Liver (tissue), 9 donors: ENCODE data around the gene BTN3A1. TPM values are rescaled to one million over a fixed set of nuclear protein-coding genes. Genes with fewer than 3 reads are reported as not detected.
"Not testable (repeated sequence)": the region's sequence is repeated elsewhere in the genome, so short reads cannot be mapped to it uniquely, and the experiment has no call there.

ENCODE experiments used
- DNase-seq: peaks from one replicate; pipeline ENCODE4 v3.0.0-alpha.2; 2017; ENCODE audit warnings: low spot score
- H3K27ac ChIP-seq, 2 donors: one replicate each; pipeline ENCODE4 v1.7.0; 2013; ENCODE audit warnings: inconsistent platforms in 2 of 2, low read length in 2 of 2, control low read depth in 1 of 2, low read depth in 1 of 2, mild to moderate bottlenecking in 1 of 2
- H3K27me3 ChIP-seq, 4 donors: one replicate each; pipeline versions ENCODE4 v1.6.1 to v1.7.0; 2013; ENCODE audit warnings: low read length in 3 of 4, inconsistent platforms in 1 of 4, mild to moderate bottlenecking in 1 of 4, moderate library complexity in 1 of 4; ENCODE audit not compliant: control insufficient read depth in 4 of 4, insufficient read depth in 4 of 4
- H3K36me3 ChIP-seq, 4 donors: one replicate each; pipeline versions ENCODE4 v1.6.1 to v1.7.0; 2013; ENCODE audit warnings: low read length in 3 of 4, mild to moderate bottlenecking in 3 of 4, low read depth in 1 of 4, moderate library complexity in 1 of 4; ENCODE audit not compliant: control insufficient read depth in 4 of 4, insufficient read depth in 3 of 4
- H3K4me1 ChIP-seq, 4 donors: one replicate each; pipeline versions ENCODE4 v1.6.1 to v1.7.0; 2013; ENCODE audit warnings: low read length in 3 of 4, mild to moderate bottlenecking in 3 of 4, moderate library complexity in 1 of 4; ENCODE audit not compliant: control insufficient read depth in 4 of 4, insufficient read depth in 4 of 4
- H3K4me3 ChIP-seq, 3 donors: one replicate each; pipeline versions ENCODE4 v1.6.1 to v1.7.0; 2013; ENCODE audit warnings: low read length in 3 of 3, control low read depth in 1 of 3, low read depth in 1 of 3, mild to moderate bottlenecking in 1 of 3
- H3K9ac ChIP-seq, 2 donors: one replicate each; pipeline ENCODE4 v1.7.0; 2013; ENCODE audit warnings: low read length in 2 of 2, mild to moderate bottlenecking in 2 of 2, moderate library complexity in 2 of 2, control low read depth in 1 of 2, low read depth in 1 of 2
- H3K9me3 ChIP-seq, 4 donors: one replicate each; pipeline versions ENCODE4 v1.6.1 to v1.7.0; 2013; ENCODE audit warnings: low read length in 3 of 4; ENCODE audit not compliant: control insufficient read depth in 4 of 4
- FOXA1 ChIP-seq: IDR thresholded peaks from 2 replicates; pipeline ENCODE4 v1.6.1; 2016; ENCODE audit warnings: antibody characterized with exemption
- HNF4A ChIP-seq, 2 donors: conservative IDR thresholded peaks; 2 replicates each; pipeline ENCODE4 v1.6.1; 2016; ENCODE audit warnings: antibody characterized with exemption in 2 of 2, mild to moderate bottlenecking in 2 of 2
- RXRA ChIP-seq, 2 donors: IDR thresholded peaks; 2 replicates each; pipeline ENCODE4 v1.6.1; 2017 to 2018; ENCODE audit warnings: antibody characterized with exemption in 2 of 2, mild to moderate bottlenecking in 1 of 2
- SP1 ChIP-seq: IDR thresholded peaks from 2 replicates; pipeline ENCODE4 v1.6.1; 2018; ENCODE audit warnings: antibody characterized with exemption, mild to moderate bottlenecking
- YY1 ChIP-seq: IDR thresholded peaks from 2 replicates; pipeline ENCODE4 v1.6.1; 2016; ENCODE audit warnings: antibody characterized with exemption, mild to moderate bottlenecking
- WGBS: extraction: QIAGEN DNeasy Blood & Tissue Kit; methylation state at CpG from one replicate; pipeline ENCODE4 v1.1.7; 2013; 5-methylcytosine and 5-hydroxymethylcytosine counted together
- polyA plus RNA-seq, 2 donors: library from polyadenylated mRNA; stranded (reverse) in 1 of 2; unstranded in 1 of 2; fragments of 200-250 nt in 1 of 2; fragments of >200 nt in 1 of 2; fragmentation: Nextera tagmentation in 1 of 2; extraction: Ambion mirVana in 1 of 2; gene quantifications; one replicate each; pipeline versions ENCODE4 v1.2.1 to v1.2.3, GENCODE V29; 2013 to 2015
- total RNA-seq, 2 donors: library from RNA; depleted of rRNA; stranded (reverse); fragments of >200 nt; gene quantifications; one replicate each; pipeline ENCODE4 v1.2.3, GENCODE V29; 2014
- TF ChIP-seq, protein P1 (sequence below): IDR thresholded peaks from 2 replicates; pipeline ENCODE4 v1.6.1; 2016; ENCODE audit warnings: antibody characterized with exemption
- TF ChIP-seq, protein P2 (sequence below): IDR thresholded peaks from 2 replicates; pipeline ENCODE4 v1.6.1; 2016; ENCODE audit warnings: antibody characterized with exemption, mild to moderate bottlenecking
- donor health status: healthy.
- donor health status: healthy.
- donor health status: healthy.
- donor health status: healthy.
- donor health status: healthy.

Gene BTN3A1
- total and polyA plus RNA-seq, 4 donors, result 2.3 to 17.1 (median 6.3) TPM

DNA sequence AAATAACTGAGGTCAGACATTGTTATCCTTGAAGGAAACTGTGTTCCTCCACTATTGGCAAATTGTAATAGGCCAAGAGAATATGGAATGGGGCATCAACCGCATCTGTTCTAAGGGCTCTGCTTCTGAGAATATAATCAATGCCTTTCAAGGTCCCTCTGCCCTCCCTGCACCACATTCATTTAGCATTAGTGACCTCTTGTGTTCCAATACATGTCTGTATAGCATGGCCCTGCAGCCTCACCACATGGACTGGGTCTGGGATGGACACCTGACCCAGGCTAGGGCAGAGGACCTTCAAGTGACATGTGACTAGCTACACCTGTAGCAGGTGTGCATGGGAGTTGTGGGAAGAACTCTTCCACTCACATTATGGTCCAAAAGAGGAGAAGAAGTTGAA is 14.2 kb downstream of the BTN3A1 start:
- 95% methylated on average over 1 of the region's 1 CpG for WGBS
- TF ChIP-seq, protein P1, sequence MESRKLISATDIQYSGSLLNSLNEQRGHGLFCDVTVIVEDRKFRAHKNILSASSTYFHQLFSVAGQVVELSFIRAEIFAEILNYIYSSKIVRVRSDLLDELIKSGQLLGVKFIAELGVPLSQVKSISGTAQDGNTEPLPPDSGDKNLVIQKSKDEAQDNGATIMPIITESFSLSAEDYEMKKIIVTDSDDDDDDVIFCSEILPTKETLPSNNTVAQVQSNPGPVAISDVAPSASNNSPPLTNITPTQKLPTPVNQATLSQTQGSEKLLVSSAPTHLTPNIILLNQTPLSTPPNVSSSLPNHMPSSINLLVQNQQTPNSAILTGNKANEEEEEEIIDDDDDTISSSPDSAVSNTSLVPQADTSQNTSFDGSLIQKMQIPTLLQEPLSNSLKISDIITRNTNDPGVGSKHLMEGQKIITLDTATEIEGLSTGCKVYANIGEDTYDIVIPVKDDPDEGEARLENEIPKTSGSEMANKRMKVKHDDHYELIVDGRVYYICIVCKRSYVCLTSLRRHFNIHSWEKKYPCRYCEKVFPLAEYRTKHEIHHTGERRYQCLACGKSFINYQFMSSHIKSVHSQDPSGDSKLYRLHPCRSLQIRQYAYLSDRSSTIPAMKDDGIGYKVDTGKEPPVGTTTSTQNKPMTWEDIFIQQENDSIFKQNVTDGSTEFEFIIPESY, result no peak
- no peak for TF ChIP-seq FOXA1
- TF ChIP-seq RXRA (IDR thresholded peaks at IDR 0.05), result no peak
- TF ChIP-seq, protein P2, sequence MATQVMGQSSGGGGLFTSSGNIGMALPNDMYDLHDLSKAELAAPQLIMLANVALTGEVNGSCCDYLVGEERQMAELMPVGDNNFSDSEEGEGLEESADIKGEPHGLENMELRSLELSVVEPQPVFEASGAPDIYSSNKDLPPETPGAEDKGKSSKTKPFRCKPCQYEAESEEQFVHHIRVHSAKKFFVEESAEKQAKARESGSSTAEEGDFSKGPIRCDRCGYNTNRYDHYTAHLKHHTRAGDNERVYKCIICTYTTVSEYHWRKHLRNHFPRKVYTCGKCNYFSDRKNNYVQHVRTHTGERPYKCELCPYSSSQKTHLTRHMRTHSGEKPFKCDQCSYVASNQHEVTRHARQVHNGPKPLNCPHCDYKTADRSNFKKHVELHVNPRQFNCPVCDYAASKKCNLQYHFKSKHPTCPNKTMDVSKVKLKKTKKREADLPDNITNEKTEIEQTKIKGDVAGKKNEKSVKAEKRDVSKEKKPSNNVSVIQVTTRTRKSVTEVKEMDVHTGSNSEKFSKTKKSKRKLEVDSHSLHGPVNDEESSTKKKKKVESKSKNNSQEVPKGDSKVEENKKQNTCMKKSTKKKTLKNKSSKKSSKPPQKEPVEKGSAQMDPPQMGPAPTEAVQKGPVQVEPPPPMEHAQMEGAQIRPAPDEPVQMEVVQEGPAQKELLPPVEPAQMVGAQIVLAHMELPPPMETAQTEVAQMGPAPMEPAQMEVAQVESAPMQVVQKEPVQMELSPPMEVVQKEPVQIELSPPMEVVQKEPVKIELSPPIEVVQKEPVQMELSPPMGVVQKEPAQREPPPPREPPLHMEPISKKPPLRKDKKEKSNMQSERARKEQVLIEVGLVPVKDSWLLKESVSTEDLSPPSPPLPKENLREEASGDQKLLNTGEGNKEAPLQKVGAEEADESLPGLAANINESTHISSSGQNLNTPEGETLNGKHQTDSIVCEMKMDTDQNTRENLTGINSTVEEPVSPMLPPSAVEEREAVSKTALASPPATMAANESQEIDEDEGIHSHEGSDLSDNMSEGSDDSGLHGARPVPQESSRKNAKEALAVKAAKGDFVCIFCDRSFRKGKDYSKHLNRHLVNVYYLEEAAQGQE, result no peak
- TF ChIP-seq YY1, result no peak
- TF ChIP-seq HNF4A (conservative IDR thresholded peaks at IDR 0.05), result no peak
- H3K4me3 ChIP-seq, result no peak overlapping the region
- H3K36me3 ChIP-seq, result peaks cover 5 to 16% (median 9%) of the 10 kb centered on the region in 4 donors
- DNase-seq, result no peak
- no peak overlapping the region for H3K9ac ChIP-seq
- no peak overlapping the region for H3K27ac ChIP-seq
- peaks cover 0 to 3% (median 1%) of the 10 kb centered on the region in 4 donors for H3K9me3 ChIP-seq
- peaks cover 0 to 4% (median 0%) of the 10 kb centered on the region in 4 donors for H3K4me1 ChIP-seq
- H3K27me3 ChIP-seq, result no peaks in the 10 kb centered on the region

DNA sequence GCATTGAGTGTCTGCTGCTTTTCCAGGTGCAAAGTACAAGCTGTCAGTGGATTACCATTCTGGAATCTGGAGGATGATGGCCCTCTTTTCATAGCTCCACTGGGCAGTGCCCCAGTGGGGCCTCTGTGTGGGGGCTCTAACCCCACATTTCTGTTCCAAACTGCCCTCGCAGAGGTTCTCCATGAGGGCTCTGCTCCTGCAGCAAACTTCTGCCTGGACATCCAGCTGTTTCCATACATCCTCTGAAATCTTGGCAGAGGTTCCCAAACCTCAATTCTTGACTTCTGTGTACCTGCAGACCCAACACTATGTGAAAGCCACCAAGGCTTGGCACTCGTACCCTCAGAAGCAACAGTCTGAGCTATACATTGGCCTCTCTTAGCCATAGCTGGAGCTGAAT is 16.0 kb downstream of the BTN3A1 start:
- 97% methylated on average over 2 of the region's 2 CpGs for WGBS

DNA sequence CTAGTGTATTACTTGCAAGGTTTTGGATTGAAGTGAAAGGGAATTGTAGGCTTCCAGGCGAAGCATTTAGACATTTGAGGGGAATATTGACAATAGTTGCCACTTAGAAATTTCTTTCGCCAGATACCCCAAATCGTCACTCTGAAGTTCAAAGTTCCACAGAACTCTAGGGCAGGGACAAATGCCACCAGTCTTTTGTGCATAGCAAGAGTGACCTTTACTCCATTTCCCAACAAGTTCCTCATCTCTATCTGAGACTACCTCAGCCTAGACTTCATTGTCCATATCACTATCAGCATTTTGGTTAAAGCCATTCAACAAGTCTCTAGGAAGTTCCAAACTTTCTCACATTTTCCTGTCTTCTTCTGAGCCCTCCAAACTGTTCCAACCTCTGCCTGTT is 16.7 kb downstream of the BTN3A1 start:
- H3K27me3 ChIP-seq, H3K27ac ChIP-seq, H3K36me3 ChIP-seq, H3K4me3 ChIP-seq, DNase-seq, H3K9me3 ChIP-seq, H3K4me1 ChIP-seq, H3K9ac ChIP-seq: not testable (repeated sequence)
- TF ChIP-seq HNF4A (conservative IDR thresholded peaks at IDR 0.05) (peak; percentile 68 to 72), SP1 (peak; percentile 48), RXRA (IDR thresholded peaks at IDR 0.05) (peak; percentile 17 to 37)
- WGBS, result 60% methylated on average over 3 of the region's 3 CpGs

More for the DNA sequence above, 16.0 kb downstream of the BTN3A1 start:
- H3K4me1 ChIP-seq, H3K4me3 ChIP-seq, H3K27ac ChIP-seq, DNase-seq, H3K9ac ChIP-seq, H3K27me3 ChIP-seq, H3K36me3 ChIP-seq, H3K9me3 ChIP-seq: not testable (repeated sequence)
